ENCODE results near the gene ARRB1.
"Not testable (repeated sequence)": the region's sequence is repeated elsewhere in the genome, so short reads cannot be mapped to it uniquely, and the experiment has no call there.

ARRB1 gene

DNA sequence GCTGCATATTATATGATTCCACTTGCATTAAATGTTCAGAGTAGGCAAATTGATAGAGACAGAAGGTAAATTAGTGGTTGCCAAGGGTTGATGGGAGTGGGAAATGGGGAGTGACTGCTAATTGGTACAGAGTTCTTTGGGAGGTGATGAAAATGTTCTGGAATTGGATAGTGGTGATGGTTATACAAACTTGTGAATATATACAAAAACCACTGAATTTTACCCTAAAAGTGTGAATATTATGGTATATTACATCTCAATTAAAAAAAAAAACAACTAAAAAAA, 52.5 kb downstream of the ARRB1 start:
- DNase-seq (ENCODE audit: low spot score), result no peak

DNA sequence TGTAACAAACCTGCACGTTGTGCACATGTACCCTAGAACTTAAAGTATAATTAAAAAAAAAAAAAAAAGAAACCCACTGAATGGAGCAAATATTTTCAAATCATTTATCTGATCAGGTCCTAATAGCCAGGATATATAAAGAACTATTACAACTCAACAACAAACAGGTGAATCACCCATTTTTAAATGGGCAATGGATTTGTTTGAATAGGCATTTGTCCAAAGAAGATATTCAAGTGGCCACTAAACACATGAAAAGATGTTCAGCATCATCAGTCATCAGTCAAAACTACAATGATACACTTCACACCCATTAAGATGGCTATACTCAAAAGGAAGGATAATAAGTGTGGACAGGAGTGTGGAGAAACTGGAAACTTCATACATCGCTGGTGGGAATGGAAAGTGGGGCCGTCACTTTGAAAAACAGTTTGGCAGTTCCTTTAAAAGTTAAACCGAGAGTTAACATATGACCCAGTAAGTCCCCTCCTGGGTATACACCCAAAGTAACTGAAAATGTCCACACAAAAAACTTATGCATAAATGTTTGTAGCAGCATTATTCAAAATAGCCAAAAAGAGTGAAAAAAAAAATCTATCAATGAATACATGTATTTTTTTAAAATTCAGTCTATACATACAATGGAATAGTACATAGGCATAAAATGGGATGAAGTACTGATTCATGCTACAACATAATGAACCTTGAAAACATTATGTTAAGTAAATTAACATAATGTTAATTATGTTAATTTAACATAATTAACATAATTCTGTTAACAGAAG, 53.1 kb downstream of the ARRB1 start:
- no peak for DNase-seq (ENCODE audit: low spot score)

DNA sequence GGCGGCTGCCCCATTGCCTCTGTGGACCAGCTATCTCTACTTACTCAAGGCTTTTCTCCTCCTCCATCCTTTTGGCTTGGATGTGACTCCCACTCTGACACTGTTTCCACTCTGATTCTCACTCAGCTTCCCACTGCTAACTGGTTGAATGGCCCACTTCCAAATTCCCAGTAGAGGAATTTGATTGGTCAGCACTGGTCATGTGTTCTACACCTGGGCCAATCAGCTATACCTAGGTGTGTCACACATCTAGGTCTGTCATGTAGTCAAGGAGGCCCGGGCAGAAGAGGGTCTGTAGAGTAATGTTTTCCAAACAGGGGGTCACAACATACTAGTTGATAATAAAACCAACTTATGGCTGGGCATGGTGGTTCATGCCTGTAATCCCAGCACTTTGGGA, 57.6 kb downstream of the ARRB1 start:
- no peak for DNase-seq (ENCODE audit: low spot score)

GRCh38 chr11:75292943-75293342, 58.5 kb downstream of the ARRB1 start:
- DNase-seq (ENCODE audit: low spot score), result no peak

DNA sequence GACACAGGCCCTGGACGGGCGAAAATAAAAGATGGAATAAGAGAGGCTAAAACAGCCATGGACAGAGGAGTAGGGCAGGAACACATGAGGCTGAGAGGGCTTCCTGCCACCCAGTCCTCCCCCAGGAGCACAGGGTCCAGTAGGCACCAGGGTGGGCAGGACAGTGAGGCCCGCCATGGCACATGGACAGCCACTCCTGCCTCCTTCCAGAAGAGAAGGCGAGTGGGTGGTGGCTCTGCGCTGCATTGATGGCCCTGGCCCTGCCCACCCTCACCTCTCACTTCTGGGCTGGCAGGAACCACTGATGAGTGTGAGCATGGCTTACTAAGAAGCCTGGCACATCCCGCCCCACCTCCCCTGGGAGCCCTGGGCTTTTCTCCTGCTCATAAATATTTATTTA, 59.7 kb downstream of the ARRB1 start:
- no peak for DNase-seq (ENCODE audit: low spot score)

DNA sequence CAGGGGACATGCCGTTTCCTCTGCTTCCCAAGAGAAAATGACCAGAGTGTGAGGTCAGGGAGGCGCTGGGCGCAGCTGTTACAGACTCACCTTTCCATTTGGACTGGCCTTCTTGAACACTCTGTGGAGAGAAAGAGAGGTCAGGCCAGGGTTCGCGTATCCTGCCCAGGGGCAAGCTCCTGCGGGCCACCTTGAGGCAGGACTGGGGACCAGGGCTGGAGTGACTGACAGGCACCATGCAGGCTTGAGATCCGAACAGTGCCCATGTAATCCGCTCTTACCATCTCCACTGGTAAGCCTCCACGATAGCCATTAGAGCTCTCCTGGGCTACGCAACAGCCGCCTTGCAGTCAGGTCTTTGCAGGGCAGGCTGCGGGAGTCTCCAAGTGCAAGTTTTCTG, 61.5 kb downstream of the ARRB1 start:
- DNase-seq (ENCODE audit: low spot score), result no peak

GRCh38 chr11:75289511-75289760, 62.0 kb downstream of the ARRB1 start:
- DNase-seq (ENCODE audit: low spot score), result no peak

DNA sequence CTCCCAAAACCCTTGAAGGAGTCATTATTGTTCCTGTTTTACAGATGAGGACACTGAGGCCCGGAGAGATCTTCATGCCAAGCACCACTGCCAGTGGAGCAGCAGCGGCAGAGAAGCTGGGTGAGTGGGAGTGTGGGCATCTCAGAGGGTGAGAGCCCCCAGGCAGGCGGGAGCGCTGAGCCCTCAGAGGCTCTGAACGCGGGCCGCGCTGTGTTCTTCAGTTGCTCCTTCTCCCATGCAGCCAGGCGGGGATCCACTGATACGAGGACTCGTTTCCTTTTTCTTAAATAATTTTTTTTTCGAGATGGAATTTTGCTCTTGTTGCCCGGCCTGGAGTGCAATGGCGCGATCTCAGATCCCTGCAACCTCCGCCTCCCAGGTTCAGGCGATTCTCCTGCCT, 63.9 kb downstream of the ARRB1 start:
- DNase-seq (ENCODE audit: low spot score), result no peak

GRCh38 chr11:75286826-75287465, 64.5 kb downstream of the ARRB1 start:
- no peak for DNase-seq (ENCODE audit: low spot score)

DNA sequence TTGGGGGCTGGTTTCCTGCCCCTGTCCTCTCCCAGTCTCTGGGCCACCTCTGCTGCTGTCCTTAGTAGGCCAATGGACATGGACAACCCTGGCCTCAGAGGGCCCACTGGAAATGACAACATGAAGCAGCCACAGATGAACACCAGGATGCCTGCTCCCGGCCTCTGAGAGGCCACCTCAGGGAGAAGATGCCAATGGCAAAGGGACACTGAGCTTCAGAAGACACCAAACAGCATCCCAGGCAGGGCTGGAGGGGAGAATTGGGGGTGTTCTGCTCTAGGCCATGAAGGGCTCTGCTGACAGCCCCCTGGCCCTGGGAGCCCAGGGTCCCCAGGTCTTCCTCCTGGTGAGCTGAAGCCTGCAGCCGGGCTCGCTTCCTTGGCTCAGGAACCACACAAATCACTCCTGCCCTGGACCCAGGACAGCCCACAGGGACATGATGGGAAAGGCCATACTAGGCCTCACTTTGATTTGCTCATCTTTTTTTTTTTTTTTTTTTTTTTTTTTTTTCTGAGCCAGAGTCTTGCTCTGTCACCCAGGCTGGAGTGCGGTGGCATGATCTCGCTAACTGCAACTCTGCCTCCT, 65.6 kb downstream of the ARRB1 start:
- no peak for DNase-seq (ENCODE audit: low spot score)

- no peak for DNase-seq (ENCODE audit: low spot score)
Observed at GRCh38 chr11:75283391-75283931, 68.0 kb downstream of the ARRB1 start.

DNA sequence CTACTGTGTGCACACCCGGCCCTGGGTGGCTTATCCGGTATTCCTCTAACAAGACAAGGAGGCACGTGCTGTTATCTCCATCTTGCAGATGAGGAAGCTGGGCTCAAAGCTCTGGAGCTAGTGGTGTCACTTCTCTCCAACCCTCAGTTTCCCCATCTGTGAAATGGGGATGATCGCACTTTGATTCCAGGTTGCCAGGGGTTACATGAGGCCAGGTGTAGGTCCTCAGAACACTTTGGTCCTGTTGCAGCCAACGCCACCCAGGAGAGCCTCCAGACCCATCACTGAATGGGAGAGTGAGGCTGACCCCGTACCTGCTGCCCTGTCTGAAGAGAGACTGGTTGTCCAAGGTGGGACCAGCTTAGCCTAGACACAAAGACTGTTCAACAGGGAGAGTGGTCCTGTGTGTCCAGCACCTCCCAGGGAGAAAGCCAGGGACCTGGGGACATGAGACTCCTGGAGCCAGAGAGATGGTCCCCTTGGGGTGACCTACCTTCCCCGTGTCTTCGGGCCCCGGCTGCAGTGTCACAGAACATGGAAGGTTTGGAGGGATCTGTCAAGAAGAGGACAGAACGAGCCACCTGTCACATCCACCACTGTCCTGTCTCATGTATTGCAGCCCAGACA, 69.9 kb downstream of the ARRB1 start:
- no peak for DNase-seq (ENCODE audit: low spot score)

DNA sequence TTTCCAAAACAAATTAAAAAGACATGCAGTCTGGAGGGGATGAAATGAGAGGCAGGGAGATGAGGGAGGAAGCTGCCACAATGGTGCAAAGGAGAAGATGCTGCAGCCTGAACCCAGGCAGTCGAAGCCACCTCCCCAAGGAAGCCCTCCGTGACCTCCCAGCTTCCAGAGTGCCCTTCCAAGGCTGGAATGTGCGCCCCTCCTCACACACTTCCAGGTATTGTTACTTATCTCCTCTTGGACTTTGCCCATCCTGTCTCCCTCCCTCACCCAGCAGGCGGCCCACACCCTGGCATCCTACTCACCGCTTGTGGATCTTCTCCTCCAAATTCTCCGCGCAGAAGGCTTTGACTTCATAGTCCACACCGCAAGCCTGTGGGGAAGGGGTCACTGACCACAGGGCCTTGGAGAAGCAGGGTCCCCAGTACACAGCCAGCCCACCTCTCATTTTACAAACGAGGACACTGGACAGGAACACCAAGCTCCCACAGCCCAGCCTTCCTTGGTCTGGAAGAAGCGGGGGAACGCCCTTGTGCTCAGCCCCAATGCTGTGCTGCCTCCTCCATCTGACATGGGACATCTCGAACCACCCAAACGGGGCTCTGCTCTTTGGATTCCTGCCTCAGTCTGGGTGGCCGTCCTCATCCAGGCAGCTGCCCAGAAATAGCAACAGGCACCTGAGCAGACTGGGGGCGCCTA, 70.5 kb downstream of the ARRB1 start:
- DNase-seq (ENCODE audit: low spot score), result no peak

- peak; percentile 81 for DNase-seq (ENCODE audit: low spot score)
Observed at GRCh38 chr11:75280227-75280701, 71.2 kb downstream of the ARRB1 start.

DNA sequence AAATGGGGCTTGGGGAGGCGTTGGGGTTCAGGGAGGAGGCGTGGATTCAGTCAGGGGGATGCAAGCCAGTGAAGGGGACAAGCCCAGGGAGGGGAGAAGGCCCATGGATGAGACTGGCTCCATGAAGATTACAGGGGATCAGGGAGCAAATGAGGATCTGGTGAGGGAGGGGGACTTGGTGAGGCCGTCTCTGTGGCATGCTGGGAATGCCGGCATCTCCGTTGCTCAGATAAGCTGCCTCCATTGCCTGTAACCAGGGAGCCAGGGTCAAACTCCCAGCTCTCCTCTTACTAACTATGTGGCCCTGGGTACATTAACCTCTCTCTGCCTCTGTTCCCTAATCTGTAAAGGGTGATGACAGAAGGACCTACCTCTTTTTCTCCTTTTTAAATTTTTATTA, 72.2 kb downstream of the ARRB1 start:
- DNase-seq (ENCODE audit: low spot score), result no peak

DNA sequence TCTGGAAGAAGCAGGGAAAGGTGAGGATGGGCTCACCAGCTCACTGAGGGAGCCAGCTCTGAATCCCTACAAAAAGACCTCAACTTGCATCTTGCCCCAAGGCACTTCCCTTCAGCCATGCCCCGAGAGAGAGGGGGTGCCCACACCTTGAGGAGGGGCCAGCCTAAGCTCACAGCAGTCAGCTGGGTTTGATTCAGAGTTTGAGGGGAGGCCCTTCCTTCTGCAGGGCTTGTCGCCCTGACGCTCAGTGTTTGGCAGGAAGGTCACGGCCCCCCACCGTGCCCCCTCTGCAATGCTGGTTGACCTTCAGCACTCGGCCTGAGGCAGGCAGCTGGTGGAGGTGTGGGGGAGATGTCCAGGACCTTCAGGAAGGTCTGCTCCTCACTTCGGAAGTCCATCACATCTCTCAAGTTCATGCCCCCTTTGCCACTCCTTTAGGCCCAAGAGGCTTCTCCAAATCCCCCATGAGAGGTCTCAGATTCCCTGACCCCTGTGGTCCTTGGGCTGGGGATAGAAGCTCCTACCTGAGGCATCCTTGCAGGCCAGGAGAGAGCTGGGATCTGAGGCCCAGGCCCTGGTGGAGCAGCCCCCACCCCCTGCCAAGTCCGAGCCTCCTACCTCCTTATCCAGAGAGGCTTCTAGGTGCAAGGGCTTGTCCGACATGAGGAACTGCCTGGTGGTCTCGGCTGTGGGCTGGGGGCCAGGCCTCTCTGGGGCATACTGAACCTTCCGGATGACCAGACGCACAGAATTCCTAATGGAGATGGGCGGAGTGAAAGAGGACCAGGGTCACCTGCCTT, 73.3 kb downstream of the ARRB1 start:
- no peak for DNase-seq (ENCODE audit: low spot score)

DNA sequence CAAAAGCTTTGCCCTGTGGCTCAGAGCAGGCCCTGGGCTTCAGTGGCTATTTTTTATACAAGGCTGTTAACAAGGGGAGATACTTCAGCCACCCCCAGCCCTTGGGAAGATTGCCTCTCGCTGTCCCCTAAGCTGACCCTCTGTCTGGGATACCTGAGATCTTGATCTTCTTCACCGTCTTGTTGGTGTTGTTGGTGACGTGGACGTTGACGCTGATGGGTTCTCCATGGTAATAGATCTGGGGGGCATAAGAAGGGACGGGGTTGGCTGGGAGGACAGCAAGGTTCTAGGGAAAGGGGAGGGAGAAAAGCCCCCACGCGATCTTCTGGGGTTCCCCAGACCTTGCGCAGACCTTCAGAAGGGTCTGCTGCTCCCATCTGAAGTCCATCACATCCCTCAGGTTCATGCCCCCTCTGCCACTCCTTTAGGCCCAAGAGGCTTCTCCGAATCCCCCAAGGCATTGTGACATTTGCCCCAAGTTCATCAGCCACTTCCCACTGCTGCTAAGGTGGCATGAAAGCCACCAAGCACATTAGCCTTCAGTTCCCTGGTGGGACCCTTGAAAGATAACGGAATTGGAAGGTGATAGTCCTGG, 74.2 kb downstream of the ARRB1 start:
- DNase-seq (ENCODE audit: low spot score), result no peak

DNA sequence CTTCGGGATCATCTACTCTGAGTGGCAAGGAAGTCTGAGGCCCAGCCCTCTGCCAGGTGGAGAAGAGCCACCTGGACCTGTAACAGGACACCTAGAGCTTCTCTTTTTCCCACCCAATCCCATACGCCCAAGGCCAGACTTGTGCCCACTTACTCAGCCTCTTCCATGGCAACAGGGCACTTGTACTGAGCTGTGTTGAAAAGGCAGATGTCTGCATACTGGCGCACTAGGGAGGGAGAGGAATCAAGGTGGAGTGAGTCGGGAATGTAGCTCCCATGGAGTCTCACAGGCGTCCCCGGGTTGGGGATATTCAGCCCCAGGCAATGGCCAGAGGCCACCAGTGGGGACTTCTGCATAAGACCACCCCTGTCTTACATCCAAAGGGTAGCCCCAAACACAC, 74.8 kb downstream of the ARRB1 start:
- no peak for DNase-seq (ENCODE audit: low spot score)

DNA sequence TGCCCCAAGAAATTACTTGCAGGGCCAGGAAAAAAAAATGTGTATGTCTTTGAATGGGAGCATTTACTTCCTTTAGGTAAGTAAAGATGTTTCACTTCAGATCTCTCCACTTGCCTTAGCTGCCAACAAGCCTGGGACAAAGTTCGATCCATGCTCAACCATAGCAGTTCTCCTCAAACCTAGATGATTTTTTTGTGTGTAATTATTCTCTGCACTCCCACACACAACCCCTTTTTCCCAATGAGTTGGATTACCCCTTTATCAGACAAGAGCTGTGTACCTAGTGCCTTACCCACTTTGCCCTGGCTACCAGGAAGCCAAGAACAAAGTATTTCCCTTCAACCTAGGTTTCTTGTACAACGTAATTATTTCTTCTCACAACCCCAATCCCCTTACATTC, 75.3 kb downstream of the ARRB1 start:
- DNase-seq (ENCODE audit: low spot score), result no peak

- DNase-seq (ENCODE audit: low spot score), result no peak
Observed at GRCh38 chr11:75275581-75275980, 75.9 kb downstream of the ARRB1 start.

GRCh38 chr11:75274716-75275115, 76.7 kb downstream of the ARRB1 start:
- not testable (repeated sequence) for DNase-seq (ENCODE audit: low spot score)

All from hematopoietic multipotent progenitor cell treated with erythropoietin and hydrocortisone succinate and interleukin-3 and kit ligand, for 17 days (in vitro differentiated cells).